Prostate gland (tissue), 2 donors: Measurements from ENCODE around the gene LZTS2. TPM values are rescaled to one million over a fixed set of nuclear protein-coding genes. Genes with fewer than 3 reads are reported as not detected.
A peak's percentile ranks its signal among the peaks of the same experiment; 100 is the strongest.

Experiments
- DNase-seq: peaks from one replicate; pipeline ENCODE4 v3.0.0-alpha.2; 2019; ENCODE audit warnings: low spot score
- H3K27ac ChIP-seq, 2 donors: fragments of 200-600 bp; sonication (generic); 2 replicates each; pipeline ENCODE4 v1.5.1; 2017 to 2019
- H3K27me3 ChIP-seq: fragments of 200-600 bp; sonication (generic); replicated peaks from 2 replicates; pipeline ENCODE4 v1.5.1; 2019; ENCODE audit not compliant: insufficient read depth
- H3K36me3 ChIP-seq, 2 donors: fragments of 200-600 bp; sonication (generic); 1 replicate in 1 of 2; 2 replicates in 1 of 2; pipeline versions ENCODE4 v1.5.1 to v1.8.1; 2017 to 2019
- H3K4me1 ChIP-seq: fragments of 200-600 bp; sonication (generic); replicated peaks from 2 replicates; pipeline ENCODE4 v1.5.1; 2019
- H3K4me3 ChIP-seq, 2 donors: fragments of 200-600 bp; sonication (generic); 2 replicates each; pipeline ENCODE4 v1.5.1; 2017 to 2019
- H3K9me3 ChIP-seq: fragments of 200-600 bp; sonication (generic); 2 replicates; pipeline ENCODE4 v1.5.1; 2017
- POLR2A ChIP-seq: fragments of 450-650 bp; IDR thresholded peaks from one replicate; pipeline ENCODE4 v1.6.1; 2016; ENCODE audit warnings: antibody characterized with exemption, mild to moderate bottlenecking
- POLR2AphosphoS5 ChIP-seq: sonication (generic); formaldehyde crosslinking; IDR thresholded peaks from one replicate; pipeline ENCODE4 v1.6.1; 2017; ENCODE audit warnings: antibody characterized with exemption
- WGBS: methylation state at CpG from one replicate; pipeline ENCODE4 v1.1.5; 2018; 5-methylcytosine and 5-hydroxymethylcytosine counted together
- intact Hi-C: fragments of 100-400 bp; cut with DNase I; formaldehyde crosslinking; loops from one replicate; pipeline ENCODE4 v1.14.2; 2022
- total RNA-seq, 2 donors: library from RNA; depleted of rRNA; stranded (reverse); fragments of >200 nt; gene quantifications; one replicate each; pipeline ENCODE4 v1.1.0, GENCODE V29; 2016
- TF ChIP-seq, protein P1 (sequence below), 4 experiments: fragments of 200-600 bp in 2 of 4; fragments of 450-650 bp in 2 of 4; sonication (generic) in 2 of 4; IDR thresholded peaks; 1 replicate in 3 of 4; 2 replicates in 1 of 4; pipeline ENCODE4 v1.5.1; 2016 to 2019; ENCODE audit warnings: antibody characterized with exemption in 4 of 4, mild to moderate bottlenecking in 2 of 4, moderate library complexity in 2 of 4

LZTS2 gene
- total RNA-seq, 2 donors from 2014 or later: 108 to 189 TPM

DNA sequence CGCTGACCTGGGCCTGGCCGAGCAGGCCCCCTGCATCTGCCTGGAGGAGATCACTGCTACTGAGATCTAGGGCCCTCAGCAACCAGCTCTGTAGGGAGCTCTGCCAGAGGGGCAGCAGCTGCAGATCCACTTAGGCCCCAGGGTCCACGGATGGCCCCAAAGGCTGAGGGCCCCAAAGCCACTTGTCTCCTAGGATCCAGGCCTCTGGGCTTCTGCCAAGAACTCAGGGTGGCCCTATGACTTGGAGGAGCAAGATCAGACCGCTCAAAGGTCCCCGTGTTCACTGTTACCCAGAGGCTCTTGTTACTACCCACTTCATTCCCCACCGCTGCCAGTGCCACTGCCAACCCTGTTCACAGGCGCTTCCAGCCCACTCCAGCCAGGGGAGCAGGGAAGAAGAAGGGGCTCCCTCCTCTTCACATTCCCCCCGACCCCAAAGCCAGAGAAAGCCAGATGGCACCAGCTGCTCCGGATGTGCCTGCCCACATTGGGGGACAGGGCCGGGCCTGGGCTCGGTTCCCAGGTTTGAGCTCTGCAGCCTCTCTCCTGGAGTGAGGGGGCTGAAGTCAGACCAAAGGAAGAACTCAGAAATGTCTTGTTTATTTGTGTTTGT, 7.6 kb downstream of the LZTS2 start:
- Histone ChIP-seq H3K4me3 (no peak overlapping the region), H3K4me1 (peaks cover 1% of the 10 kb centered on the region), H3K27ac (peak overlapping the region in 1 of 2 donors; percentile 27), H3K9me3 (no peaks in the 10 kb centered on the region), H3K27me3 (no peaks in the 10 kb centered on the region), H3K36me3 (peaks cover 3 to 15% of the 10 kb centered on the region in 2 donors)
- 43% methylated on average over 11 of the region's 11 CpGs for WGBS
- TF ChIP-seq, protein P1, sequence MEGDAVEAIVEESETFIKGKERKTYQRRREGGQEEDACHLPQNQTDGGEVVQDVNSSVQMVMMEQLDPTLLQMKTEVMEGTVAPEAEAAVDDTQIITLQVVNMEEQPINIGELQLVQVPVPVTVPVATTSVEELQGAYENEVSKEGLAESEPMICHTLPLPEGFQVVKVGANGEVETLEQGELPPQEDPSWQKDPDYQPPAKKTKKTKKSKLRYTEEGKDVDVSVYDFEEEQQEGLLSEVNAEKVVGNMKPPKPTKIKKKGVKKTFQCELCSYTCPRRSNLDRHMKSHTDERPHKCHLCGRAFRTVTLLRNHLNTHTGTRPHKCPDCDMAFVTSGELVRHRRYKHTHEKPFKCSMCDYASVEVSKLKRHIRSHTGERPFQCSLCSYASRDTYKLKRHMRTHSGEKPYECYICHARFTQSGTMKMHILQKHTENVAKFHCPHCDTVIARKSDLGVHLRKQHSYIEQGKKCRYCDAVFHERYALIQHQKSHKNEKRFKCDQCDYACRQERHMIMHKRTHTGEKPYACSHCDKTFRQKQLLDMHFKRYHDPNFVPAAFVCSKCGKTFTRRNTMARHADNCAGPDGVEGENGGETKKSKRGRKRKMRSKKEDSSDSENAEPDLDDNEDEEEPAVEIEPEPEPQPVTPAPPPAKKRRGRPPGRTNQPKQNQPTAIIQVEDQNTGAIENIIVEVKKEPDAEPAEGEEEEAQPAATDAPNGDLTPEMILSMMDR (IDR thresholded peaks at IDR 0.05): no peak
- TF ChIP-seq POLR2A (no peak), POLR2AphosphoS5 (no peak)
- DNase-seq: no peak
- intact Hi-C loops: no loop called here

DNA sequence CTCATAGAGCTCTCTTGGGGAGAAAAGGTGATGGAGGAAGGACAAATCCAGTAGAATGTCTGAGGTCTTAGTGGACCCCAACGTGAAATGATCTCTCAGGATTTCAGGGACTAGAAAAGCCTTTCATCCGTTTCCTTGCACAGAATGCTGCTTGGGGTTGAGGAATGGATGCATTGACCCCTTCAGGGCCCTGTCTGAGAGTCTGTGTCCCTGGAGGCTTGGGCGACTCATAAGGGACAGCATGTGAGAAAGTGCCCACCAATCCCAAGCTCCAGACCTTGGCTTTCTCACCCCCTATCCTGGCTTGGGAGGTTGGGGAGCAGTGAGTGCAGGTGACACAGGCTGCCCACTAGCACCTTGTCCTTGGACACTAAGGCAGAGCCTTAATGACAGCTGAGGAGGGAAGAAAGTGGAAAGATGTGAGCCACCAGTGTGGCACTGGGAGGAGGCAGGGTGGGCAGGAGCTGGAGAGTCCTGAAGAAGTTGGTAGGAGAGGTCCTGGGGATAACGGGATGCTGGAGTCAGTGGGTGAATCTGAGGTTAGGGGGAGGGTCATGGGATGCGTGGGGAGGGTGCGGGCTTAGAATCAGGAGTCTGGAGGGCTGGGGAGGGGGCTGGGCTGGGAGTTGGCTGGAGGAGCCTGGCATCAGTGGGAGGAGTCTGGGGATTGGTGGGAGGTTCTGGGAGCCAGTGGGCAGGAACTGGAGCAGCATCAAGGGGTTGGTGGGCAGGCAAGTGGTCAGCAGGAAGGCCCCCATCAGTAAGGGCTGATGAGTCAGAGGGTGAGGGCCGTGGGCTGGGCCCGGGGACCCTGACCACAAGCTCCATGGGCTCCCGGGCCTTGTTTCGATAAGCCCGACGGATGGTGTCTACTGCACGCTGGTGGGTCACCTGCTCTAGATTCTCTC, 8.6 kb downstream of the LZTS2 start:
- DNase-seq: no peak
- Histone ChIP-seq H3K4me1 (no peaks in the 10 kb centered on the region), H3K27ac (no peak overlapping the region), H3K36me3 (peaks cover 3 to 7% of the 10 kb centered on the region in 2 donors), H3K27me3 (no peaks in the 10 kb centered on the region), H3K9me3 (no peaks in the 10 kb centered on the region), H3K4me3 (no peak overlapping the region)
- intact Hi-C loops: no loop called here
- TF ChIP-seq POLR2AphosphoS5 (no peak), POLR2A (no peak)
- TF ChIP-seq, protein P1 (IDR thresholded peaks at IDR 0.05): no peak
- 59% methylated on average over 13 of the region's 13 CpGs for WGBS

DNA sequence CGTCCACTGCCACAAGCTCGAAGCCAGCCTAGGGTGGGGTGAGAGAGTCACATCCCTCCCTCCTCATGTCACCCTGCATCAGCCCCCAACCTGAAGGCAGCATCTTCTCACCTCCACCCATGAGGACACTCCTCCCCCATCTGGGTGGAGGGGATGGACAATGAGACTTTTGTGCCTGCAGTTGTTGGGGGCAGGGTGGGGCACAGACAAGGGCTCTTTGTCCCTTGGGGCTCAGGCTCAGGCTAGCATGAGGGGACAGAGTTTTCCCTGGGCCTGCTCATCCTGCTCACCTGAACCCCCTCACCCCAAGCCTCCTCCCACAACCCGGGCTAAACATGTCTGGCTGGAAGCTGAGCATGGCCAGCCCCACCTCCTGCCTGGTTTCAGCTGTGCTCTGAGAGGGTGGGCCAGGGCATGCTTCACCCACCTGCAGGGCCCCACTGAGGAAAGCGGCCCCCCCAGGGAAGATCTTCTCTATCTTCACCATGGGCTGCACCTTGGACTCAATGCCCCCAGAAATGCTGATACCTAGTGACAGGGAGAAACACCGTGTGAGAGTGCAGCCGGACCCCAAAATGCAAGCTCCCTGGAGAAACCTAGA, 9.3 kb downstream of the LZTS2 start:
- WGBS: 69% methylated on average over 6 of the region's 6 CpGs
- no peak overlapping the region for H3K4me3 ChIP-seq
- peaks cover 0 to 3% of the 10 kb centered on the region in 2 donors for H3K36me3 ChIP-seq
- no peak overlapping the region for H3K27ac ChIP-seq
- no peak for TF ChIP-seq POLR2AphosphoS5
- no peak for TF ChIP-seq POLR2A
- TF ChIP-seq, protein P1 (IDR thresholded peaks at IDR 0.05): no peak
- H3K9me3 ChIP-seq: no peaks in the 10 kb centered on the region
- H3K27me3 ChIP-seq: no peaks in the 10 kb centered on the region
- H3K4me1 ChIP-seq: no peaks in the 10 kb centered on the region
- intact Hi-C loops: no loop called here
- DNase-seq: no peak

DNA sequence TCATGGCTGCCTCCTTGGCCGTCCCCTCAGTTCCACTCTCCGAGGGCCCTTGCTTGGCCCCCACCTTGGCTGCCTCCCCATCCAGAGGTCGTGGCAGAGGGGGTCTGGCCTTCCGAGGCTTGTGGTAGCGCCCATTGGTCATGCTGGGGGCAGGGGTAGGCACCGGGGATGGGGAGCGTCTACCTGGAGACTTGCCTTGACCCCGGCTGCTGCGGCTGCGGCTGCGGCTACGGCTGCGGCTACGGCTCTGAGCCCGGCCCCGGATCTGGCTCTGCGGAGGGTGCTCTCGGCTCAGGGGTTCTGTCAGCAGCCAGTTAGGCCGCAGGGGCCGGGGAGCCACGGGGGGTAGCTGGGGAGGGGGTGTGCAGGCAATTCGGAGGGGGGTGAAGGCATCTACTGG, 10.7 kb downstream of the LZTS2 start:
- DNase-seq: no peak
- H3K36me3 ChIP-seq: peaks cover 0 to 3% of the 10 kb centered on the region in 2 donors
- 96% methylated on average over 20 of the region's 22 CpGs for WGBS
- H3K4me3 ChIP-seq: no peak overlapping the region
- no peaks in the 10 kb centered on the region for H3K27me3 ChIP-seq
- no peaks in the 10 kb centered on the region for H3K9me3 ChIP-seq
- H3K4me1 ChIP-seq: no peaks in the 10 kb centered on the region
- TF ChIP-seq POLR2A: no peak
- no peak for TF ChIP-seq POLR2AphosphoS5
- TF ChIP-seq, protein P1 (IDR thresholded peaks at IDR 0.05): no peak
- intact Hi-C loops: loop anchor here (10.0 kb wide), 1 partner anchor 446 kb away; no protein-coding TSS in a partner anchor
- no peak overlapping the region for H3K27ac ChIP-seq
